DND-41 (cell line): Measurements from ENCODE around the gene MCF2L2.

Experiments
- ATAC-seq: fragments of 200-7000 bp; cut with Tn5 transposase; 3 replicates; pipeline ENCODE4 v1.9.1; 2021; ENCODE audit warnings: low read depth; ENCODE audit not compliant: insufficient read depth
- DNase-seq: peaks from one replicate; pipeline ENCODE4 v3.0.0-alpha.2; 2020
- H2AFZ ChIP-seq: 2 replicates; pipeline ENCODE4 v1.6.0; 2012; ENCODE audit warnings: low read depth, low read length
- H3K27ac ChIP-seq: 2 replicates; pipeline ENCODE4 v1.5.1; 2012; ENCODE audit warnings: low read length, inconsistent platforms
- H3K27me3 ChIP-seq: fragments of 200-600 bp; sonication (generic); 2 replicates; pipeline ENCODE4 v1.6.0; 2012; ENCODE audit warnings: low read length, mild to moderate bottlenecking, inconsistent platforms; ENCODE audit not compliant: insufficient read depth, poor library complexity
- H3K36me3 ChIP-seq: 2 replicates; pipeline ENCODE4 v1.5.1; 2012; ENCODE audit warnings: low read length, inconsistent platforms; ENCODE audit not compliant: insufficient read depth
- H3K4me1 ChIP-seq: 2 replicates; pipeline ENCODE4 v1.5.1; 2012; ENCODE audit warnings: mild to moderate bottlenecking, low read length; ENCODE audit not compliant: insufficient read depth
- H3K4me2 ChIP-seq: 2 replicates; pipeline ENCODE4 v1.6.0; 2012; ENCODE audit warnings: mild to moderate bottlenecking, moderate library complexity, low read length, inconsistent platforms; ENCODE audit not compliant: insufficient read depth
- H3K4me3 ChIP-seq, 2 experiments: fragments of 200-600 bp in 1 of 2; shearing (Covaris generic) in 1 of 2; 2 replicates each; pipeline ENCODE4 v1.5.1; 2012 to 2016; ENCODE audit warnings: inconsistent platforms in 2 of 2, low read length in 2 of 2, mild to moderate bottlenecking in 2 of 2, low read depth in 1 of 2, moderate library complexity in 1 of 2
- H3K79me2 ChIP-seq: 2 replicates; pipeline ENCODE4 v1.6.0; 2012; ENCODE audit warnings: low read length, inconsistent platforms; ENCODE audit not compliant: insufficient read depth
- H3K9ac ChIP-seq: 2 replicates; pipeline ENCODE4 v1.6.0; 2012; ENCODE audit warnings: low read depth, mild to moderate bottlenecking, inconsistent platforms, low read length, moderate library complexity
- H3K9me3 ChIP-seq: 2 replicates; pipeline ENCODE4 v1.5.1; 2012; ENCODE audit warnings: low read length, moderate library complexity, mild to moderate bottlenecking, inconsistent platforms; ENCODE audit not compliant: insufficient read depth, severe bottlenecking
- H4K20me1 ChIP-seq: 2 replicates; pipeline ENCODE4 v1.6.0; 2012; ENCODE audit warnings: low read length; ENCODE audit not compliant: insufficient read depth
- EZH2 ChIP-seq: IDR thresholded peaks from 3 replicates; pipeline ENCODE4 v1.6.1; 2012; ENCODE audit warnings: borderline replicate concordance, low read depth, mild to moderate bottlenecking, moderate library complexity, low read length, inconsistent platforms; ENCODE audit not compliant: severe bottlenecking
- TF ChIP-seq, protein P1 (sequence below): IDR thresholded peaks from 2 replicates; pipeline ENCODE4 v1.5.1; 2012; ENCODE audit warnings: borderline replicate concordance, low read length, moderate library complexity, mild to moderate bottlenecking; ENCODE audit not compliant: poor library complexity, severe bottlenecking; ENCODE audit errors: extremely low read depth

Gene MCF2L2

GRCh38 chr3:183275937-183276336 is 152.5 kb downstream of the MCF2L2 start:
- H4K20me1 ChIP-seq, result no peaks in the 10 kb centered on the region
- no peaks in the 10 kb centered on the region for H3K9me3 ChIP-seq
- no peak overlapping the region for H3K4me3 ChIP-seq
- H3K79me2 ChIP-seq, result no peaks in the 10 kb centered on the region
- no peak for TF ChIP-seq EZH2
- TF ChIP-seq, protein P1, sequence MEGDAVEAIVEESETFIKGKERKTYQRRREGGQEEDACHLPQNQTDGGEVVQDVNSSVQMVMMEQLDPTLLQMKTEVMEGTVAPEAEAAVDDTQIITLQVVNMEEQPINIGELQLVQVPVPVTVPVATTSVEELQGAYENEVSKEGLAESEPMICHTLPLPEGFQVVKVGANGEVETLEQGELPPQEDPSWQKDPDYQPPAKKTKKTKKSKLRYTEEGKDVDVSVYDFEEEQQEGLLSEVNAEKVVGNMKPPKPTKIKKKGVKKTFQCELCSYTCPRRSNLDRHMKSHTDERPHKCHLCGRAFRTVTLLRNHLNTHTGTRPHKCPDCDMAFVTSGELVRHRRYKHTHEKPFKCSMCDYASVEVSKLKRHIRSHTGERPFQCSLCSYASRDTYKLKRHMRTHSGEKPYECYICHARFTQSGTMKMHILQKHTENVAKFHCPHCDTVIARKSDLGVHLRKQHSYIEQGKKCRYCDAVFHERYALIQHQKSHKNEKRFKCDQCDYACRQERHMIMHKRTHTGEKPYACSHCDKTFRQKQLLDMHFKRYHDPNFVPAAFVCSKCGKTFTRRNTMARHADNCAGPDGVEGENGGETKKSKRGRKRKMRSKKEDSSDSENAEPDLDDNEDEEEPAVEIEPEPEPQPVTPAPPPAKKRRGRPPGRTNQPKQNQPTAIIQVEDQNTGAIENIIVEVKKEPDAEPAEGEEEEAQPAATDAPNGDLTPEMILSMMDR, result no peak
- H2AFZ ChIP-seq, result no peak overlapping the region
- H3K36me3 ChIP-seq, result no peaks in the 10 kb centered on the region
- DNase-seq, result no peak
- H3K9ac ChIP-seq, result no peak overlapping the region
- no peak overlapping the region for H3K27ac ChIP-seq
- no peak overlapping the region for H3K4me2 ChIP-seq
- no peaks in the 10 kb centered on the region for H3K27me3 ChIP-seq
- H3K4me1 ChIP-seq, result 0 out of 2 replicates have a peak, but pooled peaks cover 6% of the 10 kb centered on the region
- no peak for ATAC-seq

GRCh38 chr3:183275418-183275817 is 153.0 kb downstream of the MCF2L2 start:
- Histone ChIP-seq H3K36me3 (no peaks in the 10 kb centered on the region), H3K4me1 (0 out of 2 replicates have a peak, but pooled peaks cover 6% of the 10 kb centered on the region), H3K4me3 (no peak overlapping the region), H3K9me3 (no peaks in the 10 kb centered on the region), H3K9ac (no peak overlapping the region), H3K27ac (no peak overlapping the region), H3K4me2 (no peak overlapping the region), H2AFZ (no peak overlapping the region), H3K27me3 (no peaks in the 10 kb centered on the region), H3K79me2 (no peaks in the 10 kb centered on the region), H4K20me1 (no peaks in the 10 kb centered on the region)
- ATAC-seq (peak; percentile 81), DNase-seq (peak; percentile 30)
- TF ChIP-seq, protein P1, result no peak
- TF ChIP-seq EZH2, result no peak

- no peaks in the 10 kb centered on the region for H4K20me1 ChIP-seq
- TF ChIP-seq, protein P1, result no peak
- no peak for TF ChIP-seq EZH2
- no peak overlapping the region for H2AFZ ChIP-seq
- no peaks in the 10 kb centered on the region for H3K27me3 ChIP-seq
- H3K79me2 ChIP-seq, result no peaks in the 10 kb centered on the region
- H3K4me3 ChIP-seq, result no peak overlapping the region
- no peak for DNase-seq
- H3K36me3 ChIP-seq, result no peaks in the 10 kb centered on the region
- no peak for ATAC-seq
- no peak overlapping the region for H3K27ac ChIP-seq
- no peak overlapping the region for H3K9ac ChIP-seq
- H3K4me1 ChIP-seq, result 0 out of 2 replicates have a peak, but pooled peaks cover 6% of the 10 kb centered on the region
- H3K4me2 ChIP-seq, result no peak overlapping the region
- H3K9me3 ChIP-seq, result no peaks in the 10 kb centered on the region
These were observed 153.8 kb downstream of the MCF2L2 start for GRCh38 chr3:183274609-183275008.

DNA sequence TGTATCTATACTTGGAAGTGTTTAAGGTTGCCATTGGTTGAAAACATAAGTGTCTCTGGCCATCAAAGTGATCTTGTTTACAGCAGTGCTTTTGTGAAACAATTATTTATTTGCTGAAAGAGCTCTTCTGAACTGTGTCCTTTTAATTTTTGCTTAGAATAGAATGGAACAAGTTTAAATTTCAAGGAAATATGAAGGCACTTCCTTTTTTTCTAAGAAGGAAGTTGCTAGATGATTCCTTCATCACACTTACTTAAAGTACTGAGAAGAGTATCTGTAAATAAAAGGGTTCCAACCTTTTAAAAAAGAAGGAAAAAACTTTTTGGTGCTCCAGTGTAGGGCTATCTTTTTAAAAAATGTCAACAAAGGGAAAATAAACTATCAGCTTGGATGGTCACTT is 155.6 kb downstream of the MCF2L2 start:
- TF ChIP-seq, protein P1, result no peak
- no peak for TF ChIP-seq EZH2
- no peaks in the 10 kb centered on the region for H3K9me3 ChIP-seq
- H3K79me2 ChIP-seq, result no peaks in the 10 kb centered on the region
- no peak overlapping the region for H3K9ac ChIP-seq
- no peaks in the 10 kb centered on the region for H4K20me1 ChIP-seq
- H3K27me3 ChIP-seq, result no peaks in the 10 kb centered on the region
- H2AFZ ChIP-seq, result no peak overlapping the region
- H3K4me1 ChIP-seq, result 0 out of 2 replicates have a peak, but pooled peaks cover 6% of the 10 kb centered on the region
- no peak for DNase-seq
- H3K4me3 ChIP-seq, result no peak overlapping the region
- ATAC-seq, result no peak
- H3K36me3 ChIP-seq, result no peaks in the 10 kb centered on the region
- no peak overlapping the region for H3K27ac ChIP-seq
- no peak overlapping the region for H3K4me2 ChIP-seq
